T1000 (cell line): Measurements from ENCODE around the gene CAV2.

Experiments
- DNase-seq: peaks from one replicate; lab custom pipeline; 2025; ENCODE audit warnings: mixed read lengths; lab: John Stamatoyannopoulos, UW

The CAV2 gene

DNA sequence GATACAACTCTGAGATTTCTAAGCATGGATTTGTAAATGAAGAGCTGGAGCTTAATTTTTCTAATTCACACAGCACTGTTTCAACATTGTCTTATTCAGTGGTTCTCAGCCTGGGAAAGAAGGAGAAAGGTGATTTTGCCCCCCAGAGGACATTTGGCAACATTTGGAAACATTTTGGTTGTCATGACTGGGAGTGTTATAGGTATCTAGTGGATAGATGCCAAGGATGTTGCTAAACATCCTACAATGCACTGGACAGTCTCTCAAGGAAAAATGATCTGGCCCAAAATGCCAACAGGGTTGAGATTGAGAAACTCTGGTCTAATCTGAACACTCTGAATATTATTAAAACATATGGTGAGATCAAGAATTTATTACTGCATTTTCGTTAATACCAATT lies 3.8 kb upstream of the CAV2 start:
- no peak for DNase-seq

DNA sequence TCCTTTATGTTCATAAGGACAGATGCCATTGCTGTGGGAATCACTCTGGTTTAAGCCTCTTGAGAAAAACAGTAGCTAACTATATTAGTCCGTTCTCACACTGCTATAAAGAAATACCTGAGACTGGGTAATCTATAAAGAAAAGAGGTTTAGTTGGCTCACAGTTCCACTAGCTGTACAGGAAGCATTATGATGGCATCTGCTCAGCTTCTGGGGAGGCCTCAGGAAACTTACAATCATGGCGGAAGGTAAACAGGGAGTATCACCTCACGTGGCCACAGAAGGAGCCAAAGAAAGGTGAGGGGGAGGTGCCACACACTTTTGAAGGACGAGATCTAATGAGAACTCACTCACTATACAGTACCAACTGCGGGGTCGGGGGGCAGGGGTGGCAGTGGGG lies 2.9 kb upstream of the CAV2 start:
- no peak for DNase-seq

DNA sequence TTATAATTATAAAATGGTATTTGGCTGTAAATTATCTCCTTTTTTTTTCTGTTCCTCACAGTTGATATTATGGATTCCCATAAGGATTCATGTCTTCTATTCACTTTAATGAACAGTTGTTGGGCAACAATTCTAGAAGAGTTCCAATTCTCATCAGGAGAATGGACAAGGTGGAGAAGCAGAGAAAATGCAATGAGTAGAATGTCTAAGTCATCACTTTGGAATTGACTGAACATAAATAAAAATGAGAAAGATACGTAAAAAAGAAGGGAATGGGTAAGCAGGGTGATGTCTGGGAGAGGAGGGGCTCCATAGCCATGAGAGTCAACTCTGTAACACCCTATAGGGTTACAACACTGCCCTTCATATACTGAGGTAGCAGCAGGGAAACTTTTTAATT lies 1.8 kb upstream of the CAV2 start:
- no peak for DNase-seq

DNA sequence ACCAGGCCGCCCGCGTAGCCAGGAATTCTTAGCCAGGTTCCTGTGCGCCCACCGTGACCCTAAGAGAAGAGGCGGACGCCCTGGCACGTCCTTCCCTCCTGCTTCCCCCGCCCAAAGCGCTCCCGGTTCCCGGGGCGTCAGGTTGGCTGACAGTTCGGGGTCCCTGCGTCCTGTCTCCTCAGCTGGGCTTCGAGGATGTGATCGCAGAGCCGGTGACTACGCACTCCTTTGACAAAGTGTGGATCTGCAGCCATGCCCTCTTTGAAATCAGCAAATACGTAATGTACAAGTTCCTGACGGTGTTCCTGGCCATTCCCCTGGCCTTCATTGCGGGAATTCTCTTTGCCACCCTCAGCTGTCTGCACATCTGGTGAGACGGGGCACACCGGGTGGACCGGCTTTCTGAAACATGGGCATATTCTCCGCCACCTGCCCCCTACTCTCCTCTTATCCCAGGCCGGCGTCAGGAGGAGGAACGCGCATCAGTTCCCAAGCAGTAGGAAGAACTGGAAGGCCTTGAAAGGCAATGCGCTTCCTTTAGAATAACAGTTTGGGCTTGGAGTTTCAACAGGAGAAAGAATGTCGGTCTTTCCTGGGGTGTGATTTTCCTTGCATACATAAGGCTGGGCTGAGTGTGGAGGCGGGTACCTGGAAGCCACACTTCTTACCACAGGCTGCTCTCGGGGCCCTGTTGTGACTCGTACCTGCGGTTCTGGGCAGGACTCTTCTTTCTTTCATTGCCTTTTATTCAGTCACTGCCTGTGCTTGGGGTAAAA lies 728 bp downstream of the CAV2 start:
- DNase-seq = no peak

DNA sequence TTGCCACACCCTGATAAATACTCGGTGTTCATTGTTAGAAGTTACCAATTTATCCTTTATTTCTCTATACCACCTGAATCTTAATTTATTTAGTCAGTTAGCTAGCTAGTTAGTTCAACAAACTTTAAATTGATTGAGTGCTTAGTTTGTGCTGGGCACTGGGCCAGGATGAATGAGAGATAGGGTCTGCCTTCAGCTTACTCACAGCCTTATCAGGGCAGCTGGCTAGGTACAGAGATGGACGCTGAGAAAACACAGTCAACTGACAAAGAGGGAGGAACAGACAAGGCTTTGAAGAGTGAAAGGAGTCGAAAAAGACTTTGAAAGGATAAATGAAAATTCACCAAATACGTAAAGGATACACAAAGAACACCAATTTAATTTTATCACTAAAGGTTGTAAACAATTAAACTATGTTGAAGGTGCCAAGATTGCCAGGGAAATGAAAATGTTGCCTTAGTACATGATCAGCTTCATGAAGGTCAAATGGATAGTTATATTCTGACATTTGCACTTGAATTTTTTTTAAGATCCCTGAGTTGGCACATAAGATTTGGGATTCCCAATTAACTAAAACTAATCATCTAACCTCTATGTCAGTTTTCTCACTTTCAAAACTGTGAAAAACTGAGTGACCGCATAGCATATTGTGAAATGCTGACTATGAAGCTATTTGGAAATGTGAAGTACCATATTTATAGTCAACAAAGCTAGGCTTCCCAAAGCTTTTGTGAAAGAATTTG lies 2.1 kb downstream of the CAV2 start:
- DNase-seq = no peak

DNA sequence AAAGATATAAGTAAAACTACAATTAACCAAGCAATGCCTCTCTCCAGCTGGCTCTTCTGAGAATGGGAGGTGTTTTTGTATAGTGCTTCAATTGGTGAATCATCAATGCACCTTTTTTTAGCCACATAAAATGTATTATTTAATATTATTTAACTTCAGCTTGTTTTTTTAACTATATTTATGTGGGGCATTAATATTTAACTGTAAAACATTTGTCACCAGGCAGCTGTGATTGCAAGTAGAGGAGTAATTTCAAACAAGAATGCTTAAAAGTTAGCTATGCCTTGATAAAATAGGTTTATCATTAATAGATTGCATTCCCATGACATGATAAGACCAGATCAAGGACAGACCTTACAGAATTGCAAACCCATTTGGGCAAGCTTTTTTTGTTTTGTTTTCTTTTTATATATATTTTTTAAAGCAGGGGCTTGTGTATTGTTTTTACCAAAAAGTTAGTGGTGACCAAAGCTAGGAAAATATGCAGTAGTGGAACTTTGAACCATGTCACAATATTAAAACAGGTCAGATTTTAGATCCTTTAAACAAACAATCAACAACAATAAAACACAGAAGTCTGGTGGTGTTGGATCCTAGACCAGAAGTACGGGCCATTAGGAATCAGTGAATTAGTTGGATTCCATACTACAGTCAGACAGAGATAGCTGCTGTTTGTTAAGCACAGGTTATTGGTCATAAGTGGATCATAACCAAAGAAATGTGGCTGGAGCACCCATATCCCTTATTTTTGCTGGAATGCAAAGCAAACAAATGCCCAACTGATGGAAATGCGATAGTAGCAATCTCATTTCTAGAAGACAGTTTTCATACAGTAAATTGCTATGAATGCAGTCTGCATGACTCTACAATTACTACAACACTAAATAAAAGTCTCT lies 2.9 kb downstream of the CAV2 start:
- DNase-seq = no peak

DNA sequence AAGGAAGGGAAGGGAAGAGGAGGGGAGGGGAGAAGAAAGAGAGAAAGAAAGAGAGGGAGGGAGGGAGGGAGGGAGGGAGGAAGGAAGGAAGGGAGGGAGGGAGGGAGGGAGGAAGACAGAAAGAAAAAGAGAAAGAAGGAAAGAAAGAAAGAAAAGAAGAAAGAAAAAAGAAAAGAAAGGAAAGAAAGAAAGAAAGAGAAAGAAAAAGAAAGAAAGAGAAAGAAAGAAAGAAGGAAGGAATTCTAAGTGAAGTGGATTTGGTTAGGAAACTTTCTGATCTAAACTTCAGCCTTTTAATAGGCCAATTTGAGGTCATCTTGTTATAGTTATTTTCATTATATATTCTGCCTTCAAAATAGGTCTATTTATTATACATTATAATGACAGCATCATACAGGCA lies 4.3 kb downstream of the CAV2 start:
- no peak for DNase-seq

DNA sequence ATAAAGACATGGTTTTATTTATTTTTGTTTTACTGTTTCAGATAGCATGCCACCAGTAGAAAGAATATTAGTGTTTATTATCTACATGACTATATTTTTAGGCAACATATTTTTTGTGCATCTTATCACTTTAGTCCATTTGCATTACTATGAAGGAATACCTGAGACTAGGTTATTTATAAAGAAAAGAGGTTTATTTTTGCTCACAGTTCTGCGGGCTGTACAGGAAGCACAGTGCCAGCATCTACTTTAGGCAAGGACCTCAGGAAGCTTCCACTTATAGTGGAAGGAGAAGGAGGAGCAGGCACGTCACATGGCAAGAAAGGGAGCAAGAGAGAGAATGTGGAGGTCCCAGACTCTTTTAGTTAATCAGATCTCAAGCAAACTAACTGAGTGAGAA lies 5.7 kb downstream of the CAV2 start:
- no peak for DNase-seq

DNA sequence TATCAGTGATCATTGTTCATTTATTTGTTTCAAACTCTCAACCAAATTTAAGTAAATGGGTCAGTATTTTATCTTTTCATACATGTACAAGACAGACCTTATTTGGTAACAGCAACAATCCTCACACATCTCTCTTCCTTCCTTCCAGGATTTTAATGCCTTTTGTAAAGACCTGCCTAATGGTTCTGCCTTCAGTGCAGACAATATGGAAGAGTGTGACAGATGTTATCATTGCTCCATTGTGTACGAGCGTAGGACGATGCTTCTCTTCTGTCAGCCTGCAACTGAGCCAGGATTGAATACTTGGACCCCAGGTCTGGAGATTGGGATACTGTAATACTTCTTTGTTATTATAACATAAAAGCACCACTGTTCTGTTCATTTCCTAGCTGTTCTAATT lies 6.3 kb downstream of the CAV2 start:
- no peak for DNase-seq

DNA sequence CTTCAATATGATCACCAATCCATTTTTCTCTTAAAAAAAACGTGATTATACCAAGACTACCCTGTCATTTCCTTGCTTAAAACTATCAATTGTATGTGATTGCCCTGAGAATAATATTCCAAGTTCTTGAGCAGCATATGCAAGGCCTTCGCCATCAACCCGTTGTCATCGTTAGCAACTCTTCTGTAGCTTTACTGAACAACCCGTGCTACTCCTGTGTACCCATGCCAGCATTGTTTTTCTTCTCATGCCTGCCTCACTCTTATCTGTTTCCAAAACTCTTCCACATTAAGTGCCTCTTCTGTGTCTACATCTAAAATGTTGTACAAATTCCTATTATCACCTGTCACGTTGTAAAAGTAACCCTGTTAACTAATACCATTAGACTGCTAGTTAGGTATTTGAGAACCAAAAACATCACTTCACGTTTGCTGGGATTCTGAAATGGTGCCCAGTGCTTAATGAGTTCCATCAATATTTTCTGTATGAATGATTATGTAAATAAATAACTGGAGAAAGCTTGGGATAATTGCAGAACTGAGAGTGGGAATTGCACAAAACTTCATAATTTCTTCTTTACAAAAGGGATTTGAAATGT lies 10.5 kb downstream of the CAV2 start:
- DNase-seq = no peak

DNA sequence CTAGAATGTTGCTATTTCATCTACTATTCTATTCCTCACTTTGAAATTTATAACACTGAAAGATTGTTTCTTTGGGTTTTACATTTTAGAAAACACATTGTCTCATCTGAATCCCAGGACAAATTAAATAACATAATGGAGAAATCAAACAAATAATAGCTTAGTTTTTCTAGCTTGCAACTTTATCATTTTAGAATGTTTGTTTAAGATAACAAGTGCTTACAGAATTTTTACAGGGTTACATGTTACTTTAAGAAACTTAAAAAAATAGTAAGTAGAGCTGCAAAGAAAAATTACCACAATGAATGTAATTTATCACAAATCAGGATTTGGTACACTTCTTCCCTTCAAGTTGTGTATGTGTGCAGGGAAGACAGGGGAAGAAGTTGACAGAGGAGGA lies 11.3 kb downstream of the CAV2 start:
- DNase-seq = no peak

DNA sequence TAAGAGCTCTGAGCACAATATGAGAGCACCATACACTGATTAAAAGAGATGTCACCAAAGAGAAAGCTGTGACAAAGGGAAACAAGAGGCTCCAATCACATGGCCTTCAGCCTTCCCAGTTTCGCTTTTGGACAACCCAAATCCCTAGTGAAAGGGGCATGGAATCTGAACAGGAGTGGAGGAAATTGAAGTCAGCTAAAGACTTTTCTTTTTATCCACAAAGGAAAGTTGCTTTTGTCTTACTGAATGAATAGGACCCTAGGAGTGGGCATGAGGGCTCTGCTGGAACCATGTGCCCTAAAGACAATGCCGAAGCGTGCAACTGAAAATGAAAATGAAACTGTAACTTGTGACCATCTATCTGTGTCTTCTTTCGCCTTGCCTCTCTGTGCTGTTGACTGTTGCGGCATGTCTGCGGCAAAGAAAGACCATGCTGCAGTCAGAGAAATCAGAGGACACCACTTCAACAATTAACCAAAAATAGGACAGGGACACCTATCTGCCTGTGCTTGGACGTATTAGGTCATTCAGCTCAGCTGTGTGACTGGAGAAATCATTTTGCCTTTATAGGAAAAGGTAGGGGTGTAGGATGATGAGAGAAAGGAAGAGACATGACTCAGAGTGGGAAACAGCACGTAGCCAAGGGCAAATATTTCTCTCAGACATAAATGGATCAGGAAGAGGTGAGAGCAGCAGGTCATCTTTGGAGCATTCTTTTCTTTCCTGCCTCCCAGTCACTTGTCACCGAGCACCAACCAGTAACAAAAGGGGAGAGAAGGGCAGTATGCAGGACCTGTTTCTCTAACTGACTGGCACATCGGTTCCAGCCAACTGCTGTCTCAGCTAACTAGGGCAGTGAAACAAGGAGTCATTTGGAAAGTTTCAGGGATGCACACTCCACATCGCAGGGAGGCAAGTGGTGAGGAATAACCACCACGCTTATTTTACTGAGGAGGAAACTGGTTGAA lies 12.3 kb downstream of the CAV2 start:
- DNase-seq = no peak

DNA sequence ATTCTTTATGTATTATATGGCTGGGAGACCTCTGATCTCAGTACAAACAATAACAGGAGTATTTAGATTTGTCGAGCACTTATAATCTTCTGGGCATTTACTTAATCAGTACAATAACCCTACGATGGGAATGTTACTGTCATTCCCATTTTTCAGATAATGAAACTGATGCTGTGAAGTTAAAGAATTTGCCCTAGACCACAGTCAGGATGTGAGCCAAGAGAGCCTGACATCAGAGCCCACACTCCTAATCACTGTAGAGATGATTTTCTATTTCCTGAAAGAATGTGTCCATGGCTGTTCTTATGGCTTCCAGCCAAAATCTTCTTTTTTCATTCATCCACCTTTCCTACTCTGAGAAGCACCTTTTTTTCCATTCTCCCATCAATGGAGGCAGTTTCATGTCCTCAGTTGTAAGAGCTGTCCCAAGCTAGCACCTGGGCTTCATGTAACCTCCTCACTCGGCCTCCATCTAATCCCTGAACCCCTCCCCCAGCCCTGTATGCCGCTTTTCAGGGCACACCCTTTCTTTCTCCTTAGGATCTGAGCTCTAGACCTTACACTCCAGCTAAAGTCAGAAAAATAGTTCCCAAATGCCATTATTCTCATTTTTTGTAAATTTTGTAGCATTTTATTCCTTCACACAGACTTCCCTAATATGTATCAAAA lies 13.1 kb downstream of the CAV2 start:
- no peak for DNase-seq

DNA sequence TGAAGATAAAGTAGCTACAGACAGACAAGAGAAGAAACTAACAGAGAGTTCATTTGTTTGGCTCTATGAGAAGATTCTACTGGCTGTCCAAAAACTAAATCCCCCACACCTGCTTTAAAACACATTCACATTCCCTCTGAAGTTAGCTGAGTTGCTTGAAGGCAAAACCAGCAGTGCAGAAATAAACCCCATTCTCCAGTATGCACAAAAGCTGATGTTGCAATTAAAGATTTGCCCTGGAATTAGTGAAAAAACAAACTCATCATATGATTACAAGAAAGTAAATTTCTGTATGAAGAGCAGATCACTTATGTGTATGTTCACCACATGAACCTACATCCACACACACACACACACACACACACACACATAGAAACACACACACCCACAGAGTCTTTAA lies 16.0 kb downstream of the CAV2 start:
- no peak for DNase-seq

DNA sequence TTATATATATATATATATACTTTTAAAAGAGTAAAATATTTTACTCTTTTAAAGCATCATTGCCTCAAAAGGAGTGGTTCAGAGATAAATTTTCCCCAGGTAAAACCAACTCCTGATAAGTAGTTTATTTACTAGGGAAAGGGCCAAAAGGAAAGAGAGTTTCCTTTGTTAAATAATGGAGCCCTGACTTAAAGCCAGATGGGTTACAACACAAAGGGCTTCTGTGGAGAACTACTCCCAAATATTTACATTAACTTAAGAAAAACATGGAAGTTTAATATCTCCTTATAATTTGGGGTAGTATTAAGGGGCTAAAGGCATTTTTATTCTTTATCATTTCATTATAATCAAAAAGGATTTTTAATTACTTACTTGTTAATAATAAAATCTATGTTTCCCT lies 16.8 kb downstream of the CAV2 start:
- DNase-seq = no peak

DNA sequence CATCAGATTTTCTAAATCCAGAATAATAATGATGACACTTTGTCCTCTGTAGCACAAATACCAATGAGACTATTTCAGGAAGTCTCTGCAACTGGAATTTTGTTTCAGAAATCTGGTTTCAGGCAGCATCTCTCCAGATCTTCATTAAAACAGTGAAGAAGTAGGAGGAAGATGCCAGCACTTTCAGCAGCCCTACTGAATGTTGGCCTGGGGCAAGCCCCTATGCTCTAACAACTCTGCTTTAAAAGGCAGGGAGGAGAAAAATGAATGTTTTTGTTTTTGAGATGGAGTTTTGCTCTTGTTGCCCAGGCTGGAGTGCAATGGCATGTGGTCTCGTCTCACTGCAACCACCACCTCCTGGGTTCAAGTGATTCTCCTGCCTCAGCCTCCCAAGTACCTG lies 18.1 kb downstream of the CAV2 start:
- DNase-seq = no peak

DNA sequence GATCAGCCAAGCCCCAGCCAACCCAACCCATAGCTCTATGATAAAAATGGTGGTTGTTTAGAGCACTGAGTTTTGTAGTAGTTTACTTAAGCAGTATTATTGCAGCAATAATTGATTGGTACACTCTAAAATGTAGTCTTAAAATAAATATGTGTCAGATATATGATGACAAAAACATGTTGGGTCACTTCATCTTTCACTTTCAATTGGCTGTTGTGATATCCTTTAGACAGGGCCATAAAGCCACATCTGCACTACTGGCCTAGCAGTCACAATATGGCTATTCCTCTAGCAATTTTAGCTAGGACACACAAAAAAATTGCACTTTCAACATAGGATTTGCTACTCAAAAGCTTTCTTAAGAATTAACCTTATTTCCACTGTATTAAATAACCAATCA lies 19.4 kb downstream of the CAV2 start:
- no peak for DNase-seq

DNA sequence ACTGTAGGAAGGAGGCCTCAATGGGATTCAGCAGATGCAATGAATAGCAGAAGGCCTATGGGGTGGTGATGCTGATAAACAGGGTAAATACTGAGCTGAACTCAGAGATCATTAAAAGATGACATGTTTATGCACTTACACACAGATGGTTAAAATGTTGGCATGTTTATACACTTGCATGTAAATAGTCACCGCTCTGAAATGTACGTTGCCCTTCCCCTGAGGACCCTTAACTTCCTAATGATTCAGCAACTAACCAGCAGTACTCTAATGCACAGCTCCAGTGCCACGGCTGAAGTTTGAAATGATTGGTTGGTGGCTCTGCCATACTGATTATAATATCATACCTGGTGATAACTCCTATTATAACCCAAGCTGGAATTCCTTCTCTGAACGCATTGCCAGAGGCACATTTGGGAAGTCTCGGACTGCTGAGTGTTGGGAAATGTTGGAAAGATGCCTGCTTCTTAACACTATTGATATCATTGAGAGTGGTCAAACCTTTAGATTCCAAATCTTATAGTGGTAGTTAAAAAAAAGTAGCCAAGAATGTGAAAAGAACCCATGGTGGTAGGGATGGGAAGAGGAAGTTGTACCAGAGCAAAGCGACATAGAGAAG lies 21.6 kb downstream of the CAV2 start:
- DNase-seq = no peak

DNA sequence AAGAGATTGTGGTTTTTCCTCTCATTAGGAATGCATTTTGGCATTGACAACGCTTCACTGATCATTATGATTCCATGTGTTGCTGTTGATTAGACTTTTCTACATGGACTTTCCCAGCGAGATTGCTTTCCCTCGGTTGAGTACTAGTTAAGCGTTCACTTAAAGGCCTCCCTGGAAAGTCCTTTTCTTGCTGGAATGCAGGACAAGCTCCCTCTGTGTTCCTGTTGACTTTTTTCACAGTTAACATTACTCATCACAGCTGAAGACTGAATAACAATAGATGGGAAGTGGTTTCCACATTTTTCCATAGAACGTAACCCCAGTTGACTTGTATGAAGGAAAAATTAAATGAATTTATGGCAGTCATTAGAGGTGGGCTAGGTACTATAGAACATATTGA lies 22.7 kb downstream of the CAV2 start:
- no peak for DNase-seq

DNA sequence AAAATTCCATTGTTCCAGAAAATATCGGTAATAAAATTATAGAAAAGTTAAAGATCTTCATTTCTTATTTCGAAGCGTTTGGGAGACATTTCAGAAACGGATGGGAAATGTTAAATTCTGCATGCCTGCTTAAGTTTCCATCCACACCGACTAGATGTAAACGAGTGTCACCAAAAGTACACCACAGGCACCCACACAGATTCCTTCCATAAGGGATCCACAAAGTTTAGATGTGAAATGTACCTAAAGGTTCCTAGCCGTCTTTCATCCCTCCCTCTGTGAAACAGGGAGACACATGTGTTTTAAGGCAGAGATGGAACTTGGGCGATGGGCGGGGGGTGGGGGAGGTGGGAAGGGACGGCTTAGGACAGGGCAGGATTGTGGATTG lies 24.7 kb downstream of the CAV2 start:
- DNase-seq = no peak
